CD4-positive, CD25-positive, alpha-beta regulatory T cell (primary cell): Measurements from ENCODE around the gene OR2C1. TPM values are rescaled to one million over a fixed set of nuclear protein-coding genes. Genes with fewer than 3 reads are reported as not detected.

Experiments used
- ATAC-seq, 2 donors: fragments of 150-1000 bp; cut with Tn5 transposase; one replicate each; pipeline ENCODE4 v1.10.0; 2021; ENCODE audit warnings: low read depth in 2 of 2, moderate number of reproducible peaks in 2 of 2, moderate library complexity in 1 of 2
- DNase-seq, 3 donors: peaks; one replicate each; pipeline versions ENCODE4 v3.0.0 to v3.0.0-alpha.2; 2012 to 2022; ENCODE audit warnings: mixed read lengths in 1 of 3
- H3K27ac ChIP-seq: one replicate; pipeline ENCODE4 v1.7.0; 2013; ENCODE audit warnings: mild to moderate bottlenecking, low read length; ENCODE audit not compliant: insufficient read depth, poor library complexity, severe bottlenecking
- H3K27me3 ChIP-seq: one replicate; pipeline ENCODE4 v1.7.0; 2013; ENCODE audit warnings: low read length; ENCODE audit not compliant: control insufficient read depth, insufficient read depth
- H3K36me3 ChIP-seq: one replicate; pipeline ENCODE4 v1.7.0; 2013; ENCODE audit warnings: mild to moderate bottlenecking, low read length, moderate library complexity; ENCODE audit not compliant: control insufficient read depth, insufficient read depth
- H3K4me1 ChIP-seq: 2 replicates; pipeline ENCODE4 v1.7.0; 2013; ENCODE audit warnings: mild to moderate bottlenecking, low read length; ENCODE audit not compliant: insufficient read depth, control insufficient read depth, poor library complexity, severe bottlenecking
- H3K4me3 ChIP-seq: one replicate; pipeline ENCODE4 v1.7.0; 2013; ENCODE audit warnings: low read depth, mild to moderate bottlenecking, low read length, moderate library complexity
- H3K9me3 ChIP-seq, 2 experiments: 1 replicate in 1 of 2; 2 replicates in 1 of 2; pipeline ENCODE4 v1.7.0; 2013; ENCODE audit warnings: low read length in 2 of 2, mild to moderate bottlenecking in 1 of 2, moderate library complexity in 1 of 2; ENCODE audit not compliant: control insufficient read depth in 2 of 2
- H3K27ac Mint-ChIP-seq, 3 donors: one replicate each; pipeline ENCODE4 v1.8.0; 2020 to 2022; ENCODE audit warnings: mild to moderate bottlenecking in 3 of 3, mixed read lengths in 3 of 3, moderate library complexity in 2 of 3
- H3K27me3 Mint-ChIP-seq: one replicate; pipeline ENCODE4 v1.8.0; 2022; ENCODE audit warnings: mild to moderate bottlenecking, mixed read lengths
- H3K36me3 Mint-ChIP-seq: one replicate; pipeline ENCODE4 v1.8.0; 2020; ENCODE audit warnings: mixed read lengths
- H3K4me1 Mint-ChIP-seq, 4 donors: one replicate each; pipeline ENCODE4 v1.8.0; 2020 to 2022; ENCODE audit warnings: mixed read lengths in 4 of 4, mild to moderate bottlenecking in 1 of 4
- H3K4me3 Mint-ChIP-seq, 4 donors: one replicate each; pipeline ENCODE4 v1.8.0; 2020 to 2022; ENCODE audit warnings: mild to moderate bottlenecking in 4 of 4, mixed read lengths in 4 of 4, moderate library complexity in 3 of 4
- H3K9me3 Mint-ChIP-seq, 7 donors: one replicate each; pipeline ENCODE4 v1.8.0; 2020 to 2022; ENCODE audit warnings: mixed read lengths in 7 of 7, mild to moderate bottlenecking in 3 of 7, moderate library complexity in 2 of 7
- polyA plus RNA-seq, 4 donors: library from polyadenylated mRNA; unstranded; fragments of 300-500 nt; fragmentation: Illumina TruSeq; gene quantifications; one replicate each; pipeline ENCODE4 v1.2.3, GENCODE V29; 2021
- total RNA-seq: library from RNA; stranded (reverse); gene quantifications from one replicate; pipeline ENCODE4 v1.2.3, GENCODE V29; 2022

OR2C1 gene
- total and polyA plus RNA-seq, 5 donors from 2014 or later, result 0.20 to 0.44 (median 0.35) TPM; not detected in 1

DNA sequence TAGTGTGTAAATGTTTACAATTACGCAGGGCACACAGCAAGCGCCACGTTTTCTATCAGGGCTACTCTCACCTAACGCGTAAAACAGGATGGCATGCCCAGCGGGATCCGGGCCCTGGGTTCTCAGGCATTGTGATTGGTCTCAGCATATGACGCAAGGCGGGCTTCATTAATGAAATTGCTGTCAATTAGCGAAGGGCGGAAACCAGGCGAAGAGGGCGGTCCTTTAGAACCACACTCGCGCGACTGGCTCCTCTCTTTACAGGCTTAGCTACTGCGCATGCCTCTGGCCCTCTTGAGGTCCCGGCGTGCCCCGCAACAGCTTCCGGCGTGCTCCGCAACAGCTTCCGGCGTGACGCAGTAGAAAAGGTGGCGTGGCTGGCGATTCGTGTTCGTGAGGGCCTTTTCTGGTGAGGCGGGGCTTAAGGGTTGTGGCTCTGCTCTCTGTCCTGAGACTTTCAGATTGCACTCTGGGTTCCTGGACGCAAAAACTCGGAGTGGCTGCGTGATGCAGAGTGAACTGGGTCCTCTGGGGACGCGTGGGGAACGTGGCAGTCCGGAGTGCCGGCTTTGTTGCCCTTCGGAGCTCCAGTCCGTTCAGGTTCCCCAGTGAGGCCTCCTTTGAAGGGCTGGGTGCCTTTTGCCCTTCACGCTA lies 9.2 kb downstream of the OR2C1 start:
- peak overlapping the region; percentile 73 for H3K27ac ChIP-seq
- H3K27me3 ChIP-seq, result peaks cover 10% of the 10 kb centered on the region
- Mint-ChIP-seq H3K9me3 (peaks cover 4 to 36% (median 12%) of the 10 kb centered on the region in 7 donors), H3K27ac (peak overlapping the region; percentile 85 to 93 (median 92)), H3K4me1 (peaks cover 0 to 16% (median 3%) of the 10 kb centered on the region in 4 donors), H3K4me3 (peak overlapping the region; percentile 74 to 88 (median 86)), H3K27me3 (peaks cover 4% of the 10 kb centered on the region), H3K36me3 (no peaks in the 10 kb centered on the region)
- DNase-seq (peak; percentile 81 to 94 (median 85)), ATAC-seq (peak; percentile 91)
- peak overlapping the region; percentile 62 for H3K4me3 ChIP-seq
- H3K9me3 ChIP-seq, result peaks cover 19 to 26% of the 10 kb centered on the region in 2 experiments
- no peaks in the 10 kb centered on the region for H3K36me3 ChIP-seq
- H3K4me1 ChIP-seq, result peaks cover 8% of the 10 kb centered on the region

DNA sequence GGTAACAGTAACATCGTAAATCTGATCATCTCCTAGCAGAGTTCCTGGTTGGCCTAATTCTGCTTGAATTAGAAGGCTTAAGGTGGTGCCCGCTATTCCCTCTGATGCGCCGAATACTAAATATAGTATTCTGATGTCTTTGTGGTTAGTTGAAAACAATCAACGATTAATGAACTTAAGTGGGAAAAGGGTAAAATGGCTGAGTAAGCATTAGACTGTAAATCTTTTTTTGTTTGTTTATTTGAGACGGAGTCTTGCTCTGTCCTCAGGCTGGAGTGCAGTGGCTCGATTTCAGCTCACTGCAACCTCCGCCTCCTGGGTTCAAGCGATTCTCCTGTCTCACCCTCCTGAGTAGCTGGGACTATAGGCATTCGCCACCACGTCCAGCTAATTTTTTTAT lies 13.4 kb downstream of the OR2C1 start:
- Histone ChIP-seq H3K9me3 (peaks cover 16 to 41% of the 10 kb centered on the region in 2 experiments), H3K27me3 (no peaks in the 10 kb centered on the region), H3K36me3 (no peaks in the 10 kb centered on the region), H3K4me3 (no peak overlapping the region), H3K4me1 (peaks cover 8% of the 10 kb centered on the region), H3K27ac (no peak overlapping the region)
- H3K9me3 Mint-ChIP-seq, result peaks cover 0 to 33% (median 11%) of the 10 kb centered on the region in 7 donors
- H3K36me3 Mint-ChIP-seq, result peaks cover 6% of the 10 kb centered on the region
- no peak for DNase-seq
- no peaks in the 10 kb centered on the region for H3K27me3 Mint-ChIP-seq
- peak overlapping the region in 1 of 4 donors; percentile 27 for H3K4me3 Mint-ChIP-seq
- no peak for ATAC-seq
- H3K4me1 Mint-ChIP-seq, result peaks cover 0 to 16% (median 3%) of the 10 kb centered on the region in 4 donors
- no peak overlapping the region for H3K27ac Mint-ChIP-seq

DNA sequence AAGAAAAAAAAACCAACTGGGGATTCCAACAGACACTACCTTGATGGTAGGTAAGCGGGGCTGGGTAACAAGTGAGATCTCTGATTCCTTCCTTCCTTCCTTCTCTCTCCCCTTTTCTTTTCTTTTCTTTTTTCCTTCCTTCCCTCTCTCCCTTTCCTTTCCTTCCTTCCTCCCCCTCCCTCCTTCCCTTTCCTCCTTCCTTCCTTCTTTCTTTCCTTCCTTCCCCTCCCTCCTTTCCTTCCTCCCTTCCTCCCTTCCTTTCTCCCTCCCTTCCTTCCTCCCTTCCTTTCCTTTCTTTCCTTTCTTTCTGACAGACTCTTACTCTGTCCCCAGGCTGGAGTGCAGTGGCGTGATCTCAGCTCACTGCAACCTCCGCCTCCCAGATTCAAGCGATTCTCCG lies 20.0 kb downstream of the OR2C1 start:
- DNase-seq (no peak), ATAC-seq (no peak)
- Histone ChIP-seq H3K27me3 (no peaks in the 10 kb centered on the region), H3K27ac (no peak overlapping the region), H3K9me3 (peaks cover 59 to 84% of the 10 kb centered on the region in 2 experiments), H3K4me1 (no peaks in the 10 kb centered on the region), H3K36me3 (peaks cover 7% of the 10 kb centered on the region), H3K4me3 (no peak overlapping the region)
- Mint-ChIP-seq H3K4me3 (no peak overlapping the region), H3K9me3 (peaks cover 4 to 75% (median 34%) of the 10 kb centered on the region in 7 donors), H3K4me1 (peaks cover 0 to 4% (median 0%) of the 10 kb centered on the region in 4 donors), H3K27ac (no peak overlapping the region), H3K27me3 (no peaks in the 10 kb centered on the region), H3K36me3 (peaks cover 31% of the 10 kb centered on the region)

DNA sequence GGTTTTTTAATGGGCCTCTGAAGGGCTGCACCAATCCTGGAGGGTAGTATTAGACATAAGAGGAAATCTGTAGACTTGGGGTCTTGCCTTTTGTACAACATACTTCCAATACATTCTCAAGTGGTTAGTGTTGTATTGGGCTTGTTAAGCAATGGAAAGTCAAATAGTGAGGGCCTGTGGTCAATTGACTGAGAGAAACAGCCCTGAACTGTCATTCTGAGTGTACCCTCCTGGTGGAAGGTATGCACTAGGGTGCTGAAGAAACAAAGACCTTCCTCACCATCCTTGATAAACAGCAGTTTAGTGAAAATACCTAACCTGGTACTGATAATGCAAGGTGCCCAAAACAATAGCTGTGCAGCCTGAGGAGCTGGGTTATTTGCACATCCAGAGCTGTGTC lies 22.2 kb downstream of the OR2C1 start:
- ATAC-seq (no peak), DNase-seq (no peak)
- H3K27me3 ChIP-seq, result no peaks in the 10 kb centered on the region
- no peak overlapping the region for H3K27ac ChIP-seq
- no peaks in the 10 kb centered on the region for H3K27me3 Mint-ChIP-seq
- no peak overlapping the region for H3K27ac Mint-ChIP-seq
- peaks cover 17% of the 10 kb centered on the region for H3K36me3 ChIP-seq
- no peaks in the 10 kb centered on the region for H3K4me1 ChIP-seq
- H3K9me3 Mint-ChIP-seq, result peaks cover 4 to 89% (median 46%) of the 10 kb centered on the region in 7 donors
- no peak overlapping the region for H3K4me3 ChIP-seq
- H3K9me3 ChIP-seq, result peaks cover 81 to 99% of the 10 kb centered on the region in 2 experiments
- peaks cover 0 to 4% (median 1%) of the 10 kb centered on the region in 4 donors for H3K4me1 Mint-ChIP-seq
- no peak overlapping the region for H3K4me3 Mint-ChIP-seq
- H3K36me3 Mint-ChIP-seq, result peaks cover 47% of the 10 kb centered on the region

DNA sequence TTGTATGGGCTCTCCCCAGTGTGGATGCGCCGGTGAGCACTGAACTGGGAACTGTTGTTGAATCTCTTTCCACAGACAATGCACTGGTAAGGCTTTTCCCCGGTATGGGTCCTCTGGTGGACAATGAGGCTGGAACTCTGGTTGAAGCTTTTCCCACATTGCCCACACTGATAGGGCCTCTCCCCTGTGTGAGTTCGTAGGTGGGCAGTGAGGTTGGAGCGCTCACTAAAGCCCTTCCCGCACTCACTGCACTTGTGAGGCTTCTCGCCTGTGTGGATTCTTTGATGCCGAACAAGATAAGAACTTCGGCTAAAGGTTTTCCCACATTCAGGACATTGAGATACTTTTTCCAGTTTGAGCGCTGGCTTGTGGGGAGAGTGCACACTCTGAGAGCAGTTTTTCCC lies 27.4 kb downstream of the OR2C1 start:
- H3K4me3 ChIP-seq, result no peak overlapping the region
- no peak for ATAC-seq
- H3K27ac Mint-ChIP-seq, result no peak overlapping the region

DNA sequence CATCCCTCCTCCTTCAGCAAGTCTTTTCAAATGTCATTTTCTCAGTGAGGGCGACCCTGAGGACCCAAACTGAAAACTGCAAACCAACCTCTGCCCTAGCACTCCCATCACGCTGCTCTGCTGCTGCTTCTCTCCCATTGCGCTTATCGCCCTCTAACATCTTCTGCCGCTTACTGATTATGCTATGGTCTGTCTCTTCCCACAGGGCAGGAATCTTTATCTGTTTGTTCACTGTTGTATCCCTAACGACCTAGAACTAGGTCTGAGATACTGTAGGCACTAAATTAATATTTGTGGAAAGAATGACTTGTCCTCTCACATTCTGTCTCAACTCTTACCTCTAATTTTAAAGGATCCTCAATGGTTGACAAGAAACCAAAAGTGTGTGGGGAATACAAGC lies 32.6 kb downstream of the OR2C1 start:
- H3K9me3 Mint-ChIP-seq, result peaks cover 0 to 74% (median 43%) of the 10 kb centered on the region in 7 donors
- H3K4me3 Mint-ChIP-seq, result peak overlapping the region in 1 of 4 donors; percentile 25
- no peak overlapping the region for H3K4me3 ChIP-seq
- peaks cover 0 to 16% (median 1%) of the 10 kb centered on the region in 4 donors for H3K4me1 Mint-ChIP-seq
- ATAC-seq (no peak), DNase-seq (no peak)
- H3K27ac Mint-ChIP-seq, result peak overlapping the region in 1 of 3 donors; percentile 64
- no peaks in the 10 kb centered on the region for H3K4me1 ChIP-seq
- H3K27me3 ChIP-seq, result no peaks in the 10 kb centered on the region
- H3K36me3 Mint-ChIP-seq, result peaks cover 74% of the 10 kb centered on the region
- no peak overlapping the region for H3K27ac ChIP-seq
- no peaks in the 10 kb centered on the region for H3K27me3 Mint-ChIP-seq
- H3K9me3 ChIP-seq, result peaks cover 61 to 83% of the 10 kb centered on the region in 2 experiments
- peaks cover 77% of the 10 kb centered on the region for H3K36me3 ChIP-seq

More for the DNA sequence above, 27.4 kb downstream of the OR2C1 start:
- Histone ChIP-seq H3K27ac (no peak overlapping the region), H3K36me3 (peaks cover 46% of the 10 kb centered on the region), H3K9me3 (peaks cover 75 to 90% of the 10 kb centered on the region in 2 experiments), H3K4me1 (no peaks in the 10 kb centered on the region), H3K27me3 (no peaks in the 10 kb centered on the region)
- Mint-ChIP-seq H3K36me3 (peaks cover 63% of the 10 kb centered on the region), H3K9me3 (peaks cover 0 to 86% (median 47%) of the 10 kb centered on the region in 7 donors), H3K4me1 (peaks cover 0 to 7% (median 1%) of the 10 kb centered on the region in 4 donors), H3K27me3 (no peaks in the 10 kb centered on the region), H3K4me3 (peak overlapping the region in 1 of 4 donors; percentile 82)
- DNase-seq, result no peak

DNA sequence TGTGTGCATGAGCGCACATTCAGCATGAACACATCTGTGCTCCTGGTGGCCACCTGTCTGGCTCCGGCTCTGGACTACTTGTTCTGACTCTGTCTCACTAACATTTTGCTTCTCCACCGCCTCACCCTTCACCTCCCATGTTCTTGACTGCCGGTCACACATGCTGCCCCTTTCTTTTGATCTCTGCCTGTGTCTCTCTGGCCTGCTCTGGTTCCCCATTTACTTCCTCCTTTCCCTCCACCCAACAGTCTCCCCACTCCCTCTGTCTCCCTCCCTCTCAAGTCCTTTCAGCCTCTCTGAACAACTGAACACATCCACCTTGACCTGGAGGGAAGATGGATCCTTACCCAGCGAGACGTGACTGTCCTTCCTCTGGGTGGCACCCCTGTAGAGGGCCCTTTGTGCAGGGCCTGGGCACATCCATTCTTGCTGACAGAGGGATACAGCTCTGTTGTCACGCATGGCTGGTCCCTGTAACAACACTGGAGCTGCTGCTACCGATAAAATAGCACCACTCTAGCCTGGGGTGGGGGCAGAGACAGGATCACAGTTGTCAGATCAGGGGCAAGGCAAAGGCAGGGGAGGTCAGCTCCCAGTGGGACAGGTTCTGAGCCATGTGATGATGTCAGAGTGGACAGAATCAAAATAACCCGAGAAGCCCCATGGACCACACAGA lies 34.1 kb downstream of the OR2C1 start:
- peaks cover 0 to 22% (median 8%) of the 10 kb centered on the region in 4 donors for H3K4me1 Mint-ChIP-seq
- H3K27me3 ChIP-seq, result no peaks in the 10 kb centered on the region
- ATAC-seq (no peak), DNase-seq (no peak)
- no peak overlapping the region for H3K27ac ChIP-seq
- no peaks in the 10 kb centered on the region for H3K27me3 Mint-ChIP-seq
- H3K36me3 Mint-ChIP-seq, result peaks cover 74% of the 10 kb centered on the region
- peaks cover 2 to 70% (median 37%) of the 10 kb centered on the region in 7 donors for H3K9me3 Mint-ChIP-seq
- H3K27ac Mint-ChIP-seq, result no peak overlapping the region
- H3K4me3 Mint-ChIP-seq, result peak overlapping the region in 2 of 4 donors; percentile 54 to 56
- H3K4me3 ChIP-seq, result no peak overlapping the region
- peaks cover 77% of the 10 kb centered on the region for H3K36me3 ChIP-seq
- H3K4me1 ChIP-seq, result no peaks in the 10 kb centered on the region
- peaks cover 55 to 83% of the 10 kb centered on the region in 2 experiments for H3K9me3 ChIP-seq
